NT2/D1 (cell line): ENCODE results near the gene CAMK2B.

Experiments
- SUZ12 ChIP-seq: IDR thresholded peaks from 2 replicates; pipeline ENCODE4 v1.6.1; 2011; ENCODE audit not compliant: insufficient read length, insufficient read depth; ENCODE audit errors: extremely low read depth
- YY1 ChIP-seq: IDR thresholded peaks from 2 replicates; pipeline ENCODE4 v1.6.1; 2011; ENCODE audit not compliant: insufficient read length, insufficient read depth
- ZNF274 ChIP-seq: IDR thresholded peaks from 2 replicates; pipeline ENCODE4 v1.6.1; 2011; ENCODE audit warnings: mild to moderate bottlenecking, low read depth, low read length

GRCh38 chr7:44235582-44236332, 89.6 kb downstream of the CAMK2B start:
- no peak for TF ChIP-seq YY1
- no peak for TF ChIP-seq SUZ12
- TF ChIP-seq ZNF274 = no peak
